Heart left ventricle (tissue), 13 donors: Measurements from ENCODE around the gene MYOM1.

Experiments
- POLR2A ChIP-seq, 2 donors: fragments of 450-650 bp; IDR thresholded peaks; one replicate each; pipeline ENCODE4 v1.6.1; 2017; ENCODE audit warnings: antibody characterized with exemption in 2 of 2, mild to moderate bottlenecking in 2 of 2, moderate library complexity in 2 of 2
- TF ChIP-seq, protein P1 (sequence below), 12 donors: fragments of 200-600 bp; sonication (generic) in 4 of 12; IDR thresholded peaks; one replicate each; pipeline versions ENCODE4 v1.5.0 to v1.8.0; 2018 to 2022; ENCODE audit warnings: antibody characterized with exemption in 12 of 12, mild to moderate bottlenecking in 5 of 12
- donor health status: ischemic (EF 13 %, LVEDD 7.1; RV severe dilation, severe dysfunction).
- donor health status: DM: no; HTN: yes; CAD: no.
- donor health status: DM: no; HTN: no; CAD: no.
- donor health status: ischemic (EF 25% LVEDD 6.9; RV normal size, moderate dysfunction).
- donor health status: ischemic (EF 25% LVEDD 5.7; RV mildly dilated, moderate dysfunction).
- donor health status: ischemic (EF 35%, LVEDD 5.7; RV mildly dilated, moderate dysfunction).
- donor health status: nonischemic (EF 11% LVEDD 7.7; RV severe dilation, severe dysfunction).
- donor health status: DM: yes; HTN: yes; CAD: no.
- donor health status: PGD.
- donor health status: ischemic (EF 29% LVEDD 5.4; RV normal size, mild dysfunction).
- donor health status: nonischemic (EF 23%, LVEDD 6.1; RV moderate dilation, normal function).

DNA sequence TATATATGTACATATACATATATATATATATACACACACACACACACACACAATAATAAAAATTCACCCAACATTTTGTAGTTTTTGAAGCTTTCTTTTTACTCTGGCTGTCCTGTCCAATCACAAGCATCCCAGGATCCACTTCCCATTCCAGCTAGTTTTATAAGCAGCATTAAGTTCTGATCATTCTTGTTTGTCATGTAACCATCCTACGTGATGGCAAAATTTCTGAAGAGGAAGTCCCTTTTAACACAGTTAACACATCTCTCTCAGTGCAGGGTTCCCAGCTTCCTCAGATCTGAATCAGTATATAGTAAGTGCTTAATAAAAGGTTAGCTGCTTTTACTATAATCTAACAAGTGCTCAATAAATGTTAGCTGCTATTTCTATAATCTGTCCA lies 26.4 kb downstream of the MYOM1 start:
- TF ChIP-seq POLR2A (IDR thresholded peaks at IDR 0.05), result no peak
- TF ChIP-seq, protein P1, sequence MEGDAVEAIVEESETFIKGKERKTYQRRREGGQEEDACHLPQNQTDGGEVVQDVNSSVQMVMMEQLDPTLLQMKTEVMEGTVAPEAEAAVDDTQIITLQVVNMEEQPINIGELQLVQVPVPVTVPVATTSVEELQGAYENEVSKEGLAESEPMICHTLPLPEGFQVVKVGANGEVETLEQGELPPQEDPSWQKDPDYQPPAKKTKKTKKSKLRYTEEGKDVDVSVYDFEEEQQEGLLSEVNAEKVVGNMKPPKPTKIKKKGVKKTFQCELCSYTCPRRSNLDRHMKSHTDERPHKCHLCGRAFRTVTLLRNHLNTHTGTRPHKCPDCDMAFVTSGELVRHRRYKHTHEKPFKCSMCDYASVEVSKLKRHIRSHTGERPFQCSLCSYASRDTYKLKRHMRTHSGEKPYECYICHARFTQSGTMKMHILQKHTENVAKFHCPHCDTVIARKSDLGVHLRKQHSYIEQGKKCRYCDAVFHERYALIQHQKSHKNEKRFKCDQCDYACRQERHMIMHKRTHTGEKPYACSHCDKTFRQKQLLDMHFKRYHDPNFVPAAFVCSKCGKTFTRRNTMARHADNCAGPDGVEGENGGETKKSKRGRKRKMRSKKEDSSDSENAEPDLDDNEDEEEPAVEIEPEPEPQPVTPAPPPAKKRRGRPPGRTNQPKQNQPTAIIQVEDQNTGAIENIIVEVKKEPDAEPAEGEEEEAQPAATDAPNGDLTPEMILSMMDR (IDR thresholded peaks at IDR 0.05), result no peak
